Dendritic cell treated with granulocyte-macrophage colony-stimulating factor and Interleukin-4, amounts not matched to agents 40 ng/mL and 50 ng/mL, for 4 days (primary cell): Measurements from ENCODE around the gene ARL5B.

ENCODE experiments used
- H3K27ac Mint-ChIP-seq: one replicate; pipeline ENCODE4 v1.8.0; 2022; ENCODE audit warnings: mild to moderate bottlenecking, mixed read lengths
- H3K27me3 Mint-ChIP-seq: one replicate; pipeline ENCODE4 v1.8.0; 2022; ENCODE audit warnings: mild to moderate bottlenecking, mixed read lengths
- H3K36me3 Mint-ChIP-seq: one replicate; pipeline ENCODE4 v1.8.0; 2022; ENCODE audit warnings: low read depth, mixed read lengths
- H3K4me1 Mint-ChIP-seq: one replicate; pipeline ENCODE4 v1.8.0; 2022; ENCODE audit warnings: low read depth, mixed read lengths
- H3K4me3 Mint-ChIP-seq: one replicate; pipeline ENCODE4 v1.8.0; 2022; ENCODE audit warnings: mild to moderate bottlenecking, moderate library complexity, mixed read lengths
- H3K9me3 Mint-ChIP-seq: one replicate; pipeline ENCODE4 v1.8.0; 2022; ENCODE audit warnings: mixed read lengths
- intact Hi-C: fragments of 100-400 bp; cut with micrococcal nuclease; formaldehyde crosslinking; loops from one replicate; pipeline ENCODE4 v1.15.0; 2022

Gene ARL5B

DNA sequence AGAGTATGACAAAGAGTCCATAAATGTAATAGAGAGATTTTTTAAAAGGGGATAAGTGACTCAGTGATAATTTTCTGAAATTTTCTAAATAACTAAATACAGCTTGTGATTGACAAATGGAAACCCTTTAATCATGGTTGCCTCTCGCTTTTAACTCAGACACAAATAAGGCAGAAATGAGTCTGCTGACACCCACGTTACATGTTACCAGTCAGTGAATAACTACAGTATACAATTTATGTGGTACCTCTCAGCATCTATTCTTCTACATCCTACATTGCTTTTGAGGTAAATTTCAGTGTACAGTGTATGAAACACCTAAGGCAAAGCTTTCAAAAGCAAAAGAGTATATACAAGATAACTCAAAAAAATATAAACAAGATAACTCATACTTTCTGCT lies 12.1 kb upstream of the ARL5B start:
- no peaks in the 10 kb centered on the region for H3K27me3 Mint-ChIP-seq
- peaks cover 24% of the 10 kb centered on the region for H3K4me1 Mint-ChIP-seq
- no peak overlapping the region for H3K4me3 Mint-ChIP-seq
- no peak overlapping the region for H3K27ac Mint-ChIP-seq
- no peaks in the 10 kb centered on the region for H3K9me3 Mint-ChIP-seq
- intact Hi-C loops, result no loop called here
- peaks cover 16% of the 10 kb centered on the region for H3K36me3 Mint-ChIP-seq

DNA sequence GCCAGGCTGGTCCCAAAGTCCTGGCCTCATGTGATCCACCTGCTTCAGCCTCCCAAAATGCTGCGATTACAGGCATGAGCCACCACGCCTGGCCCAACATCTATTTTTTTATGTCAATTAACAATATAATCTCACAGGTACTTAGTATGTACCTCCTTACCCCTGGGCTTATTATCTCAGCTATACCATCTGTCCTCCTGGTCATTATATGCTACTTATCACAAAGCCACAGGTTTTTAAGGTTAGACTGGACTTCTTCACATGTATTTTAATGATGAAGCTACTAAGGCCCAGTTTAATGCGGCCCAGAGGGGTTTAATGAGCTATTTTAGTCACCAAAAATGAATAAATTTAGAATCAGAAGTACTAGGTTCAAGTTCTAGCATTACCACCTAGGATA lies 11.3 kb upstream of the ARL5B start:
- Mint-ChIP-seq H3K4me3 (no peak overlapping the region), H3K9me3 (no peaks in the 10 kb centered on the region), H3K27me3 (no peaks in the 10 kb centered on the region), H3K27ac (no peak overlapping the region), H3K36me3 (peaks cover 16% of the 10 kb centered on the region), H3K4me1 (peaks cover 28% of the 10 kb centered on the region)
- intact Hi-C loops, result no loop called here

DNA sequence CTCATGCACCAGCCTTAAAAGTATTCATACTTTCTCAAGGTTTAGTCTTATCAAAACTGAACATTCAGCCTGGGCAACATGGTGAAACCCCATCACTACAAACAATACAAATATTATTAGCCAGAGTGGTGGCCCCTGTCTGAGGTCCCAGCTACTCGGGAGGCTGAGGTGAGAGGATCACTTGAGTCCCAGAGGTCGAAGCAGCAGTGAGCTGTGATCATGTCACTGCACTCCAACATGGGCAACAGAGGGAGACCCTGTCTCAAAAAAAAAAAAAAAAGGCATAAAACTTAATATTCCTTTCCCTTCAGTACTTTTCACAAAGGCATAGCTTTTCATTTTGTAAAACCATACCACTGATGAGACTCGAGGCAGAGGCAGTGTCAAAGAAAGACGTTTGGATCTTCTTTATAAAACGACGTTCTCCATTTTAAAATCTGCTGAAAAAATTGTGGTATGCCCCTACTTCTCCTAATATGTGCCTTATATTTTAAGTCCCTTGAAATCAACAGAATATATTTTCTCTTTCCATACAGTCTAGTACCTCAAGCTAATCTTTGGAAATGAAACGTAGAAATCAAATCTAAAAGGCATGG lies 9.8 kb upstream of the ARL5B start:
- intact Hi-C loops, result no loop called here
- peaks cover 28% of the 10 kb centered on the region for H3K4me1 Mint-ChIP-seq
- no peak overlapping the region for H3K4me3 Mint-ChIP-seq
- no peaks in the 10 kb centered on the region for H3K27me3 Mint-ChIP-seq
- H3K36me3 Mint-ChIP-seq, result peaks cover 9% of the 10 kb centered on the region
- no peaks in the 10 kb centered on the region for H3K9me3 Mint-ChIP-seq
- no peak overlapping the region for H3K27ac Mint-ChIP-seq

DNA sequence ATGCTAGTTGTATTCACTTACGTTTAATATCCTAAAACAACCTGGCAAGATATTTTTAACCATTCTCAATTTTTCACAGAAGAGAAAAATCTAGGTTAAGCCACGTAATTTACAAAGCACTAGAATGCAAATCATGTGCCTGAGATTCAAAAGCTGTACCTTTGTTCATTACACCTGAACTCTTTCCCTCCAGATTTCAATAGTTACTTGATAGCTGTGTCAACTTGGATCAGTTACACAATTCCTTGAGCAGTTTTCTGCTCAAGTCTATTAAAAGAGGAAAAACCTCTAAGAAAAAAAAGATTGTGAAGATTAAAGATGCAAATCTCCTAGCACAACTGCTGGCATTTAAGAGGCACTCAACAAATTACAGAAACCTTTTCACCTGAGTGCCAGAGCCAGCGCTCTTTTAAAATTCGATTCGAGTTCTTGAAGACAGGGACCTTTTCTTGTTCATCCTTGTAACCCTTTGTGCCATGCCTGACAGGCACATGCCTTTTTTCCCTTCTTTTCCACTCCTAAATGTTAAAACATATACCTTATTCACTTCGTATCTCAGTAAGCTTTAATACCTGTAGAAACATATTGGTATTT lies 8.7 kb upstream of the ARL5B start:
- Mint-ChIP-seq H3K27me3 (no peaks in the 10 kb centered on the region), H3K4me1 (peaks cover 28% of the 10 kb centered on the region), H3K36me3 (peaks cover 9% of the 10 kb centered on the region), H3K27ac (peak overlapping the region; percentile 92), H3K4me3 (peak overlapping the region; percentile 86), H3K9me3 (no peaks in the 10 kb centered on the region)
- intact Hi-C loops, result loop anchor here (10.0 kb wide), 1 partner anchor 1836 kb away; the partner anchor contains the start of gene RSU1

DNA sequence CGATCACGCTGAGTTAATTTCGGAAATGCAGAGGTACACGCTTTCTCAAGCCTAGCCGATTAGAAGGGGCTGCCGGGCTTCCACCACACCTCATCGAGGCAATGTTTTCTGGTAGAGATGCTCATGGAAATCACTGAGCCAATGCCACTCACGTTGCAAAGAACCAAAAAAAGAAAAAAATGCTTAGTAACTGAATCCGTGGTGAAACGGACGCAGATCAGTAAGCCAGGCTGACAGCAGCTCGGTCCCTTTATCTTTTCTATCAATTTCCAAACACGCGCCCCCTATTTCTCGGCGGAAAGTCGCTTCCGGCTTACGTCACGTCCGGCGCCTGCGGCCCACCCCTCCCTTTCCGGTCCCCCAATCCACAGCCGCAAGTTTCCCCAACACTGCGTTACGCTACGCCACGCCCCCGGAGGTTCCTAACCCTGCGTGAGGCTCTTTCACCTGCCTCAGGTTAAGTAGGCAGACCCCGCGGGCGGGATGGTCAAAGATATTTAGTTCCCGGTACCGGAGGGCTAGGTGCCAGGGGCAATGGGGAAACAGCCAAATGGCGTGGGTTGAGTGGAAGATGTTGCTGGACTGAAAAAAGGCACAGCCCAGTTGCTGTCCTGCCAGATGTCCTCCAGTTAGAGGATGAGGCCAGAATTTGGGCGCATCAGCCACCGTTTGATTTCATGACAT lies 7.8 kb upstream of the ARL5B start, which contains the start of gene NSUN6:
Gene NSUN6 (minus strand): TSS at position 264 of the 684 bp plus-strand sequence. CDS start 384 bp downstream, outside the sequence.
- peaks cover 9% of the 10 kb centered on the region for H3K36me3 Mint-ChIP-seq
- H3K9me3 Mint-ChIP-seq, result no peaks in the 10 kb centered on the region
- no peaks in the 10 kb centered on the region for H3K27me3 Mint-ChIP-seq
- intact Hi-C loops, result loop anchor here (1.0 to 10.0 kb wide), 2 partner anchors 8 to 1837 kb away; partner anchors contain the start of genes ARL5B and RSU1
- H3K4me3 Mint-ChIP-seq, result peak within 1 kb of the TSS; percentile 86
- peaks cover 28% of the 10 kb centered on the region for H3K4me1 Mint-ChIP-seq
- H3K27ac Mint-ChIP-seq, result peak within 1 kb of the TSS; percentile 92

DNA sequence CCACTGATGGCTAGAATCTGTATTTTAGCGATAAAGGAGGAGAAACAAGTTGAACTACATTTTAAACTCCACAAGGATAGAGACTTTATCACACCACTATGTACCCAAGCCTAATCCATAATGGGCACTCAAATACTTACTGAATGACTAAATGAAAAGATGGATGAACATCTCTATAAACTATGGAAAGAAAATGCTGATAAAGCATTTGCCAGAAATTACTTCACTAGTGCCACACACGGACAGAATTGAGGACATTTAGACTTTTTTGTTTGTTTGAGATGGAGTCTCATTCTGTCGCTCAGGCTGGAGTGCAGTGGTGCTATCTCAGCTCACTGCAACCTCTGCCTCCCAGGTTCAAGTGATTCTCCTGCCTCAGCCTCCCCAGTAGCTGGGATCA lies 6.1 kb upstream of the ARL5B start:
- H3K36me3 Mint-ChIP-seq, result peaks cover 9% of the 10 kb centered on the region
- intact Hi-C loops, result loop anchor here (10.0 kb wide), 1 partner anchor 1838 kb away; the partner anchor contains the start of gene RSU1
- H3K9me3 Mint-ChIP-seq, result no peaks in the 10 kb centered on the region
- H3K27ac Mint-ChIP-seq, result no peak overlapping the region
- H3K27me3 Mint-ChIP-seq, result no peaks in the 10 kb centered on the region
- no peak overlapping the region for H3K4me3 Mint-ChIP-seq
- peaks cover 28% of the 10 kb centered on the region for H3K4me1 Mint-ChIP-seq

DNA sequence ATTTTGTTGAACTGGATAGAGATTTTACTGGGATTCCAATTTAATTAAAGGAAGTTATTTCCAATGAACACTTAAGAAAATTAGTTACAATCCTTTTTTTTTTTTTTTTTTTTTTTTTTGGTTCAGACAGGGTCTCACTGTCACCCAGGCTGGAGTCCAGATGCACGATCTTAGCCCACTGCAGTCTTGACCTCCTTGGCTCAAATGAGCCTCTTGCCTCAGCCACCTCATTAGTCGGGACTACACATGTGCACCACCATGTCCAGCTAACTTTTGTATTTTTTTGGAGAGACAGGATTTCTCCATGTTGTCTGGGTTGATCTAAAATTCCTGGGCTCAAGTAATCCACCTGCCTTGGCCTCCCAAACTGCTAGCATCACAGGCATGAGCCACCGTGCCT lies 2.5 kb upstream of the ARL5B start:
- intact Hi-C loops, result loop anchor here (5.0 to 10.0 kb wide), 2 partner anchors 34 to 1842 kb away; partner anchors contain the start of gene RSU1
- Mint-ChIP-seq H3K36me3 (peaks cover 15% of the 10 kb centered on the region), H3K27ac (no peak overlapping the region), H3K9me3 (no peaks in the 10 kb centered on the region), H3K4me3 (no peak overlapping the region), H3K27me3 (no peaks in the 10 kb centered on the region), H3K4me1 (peaks cover 17% of the 10 kb centered on the region)

DNA sequence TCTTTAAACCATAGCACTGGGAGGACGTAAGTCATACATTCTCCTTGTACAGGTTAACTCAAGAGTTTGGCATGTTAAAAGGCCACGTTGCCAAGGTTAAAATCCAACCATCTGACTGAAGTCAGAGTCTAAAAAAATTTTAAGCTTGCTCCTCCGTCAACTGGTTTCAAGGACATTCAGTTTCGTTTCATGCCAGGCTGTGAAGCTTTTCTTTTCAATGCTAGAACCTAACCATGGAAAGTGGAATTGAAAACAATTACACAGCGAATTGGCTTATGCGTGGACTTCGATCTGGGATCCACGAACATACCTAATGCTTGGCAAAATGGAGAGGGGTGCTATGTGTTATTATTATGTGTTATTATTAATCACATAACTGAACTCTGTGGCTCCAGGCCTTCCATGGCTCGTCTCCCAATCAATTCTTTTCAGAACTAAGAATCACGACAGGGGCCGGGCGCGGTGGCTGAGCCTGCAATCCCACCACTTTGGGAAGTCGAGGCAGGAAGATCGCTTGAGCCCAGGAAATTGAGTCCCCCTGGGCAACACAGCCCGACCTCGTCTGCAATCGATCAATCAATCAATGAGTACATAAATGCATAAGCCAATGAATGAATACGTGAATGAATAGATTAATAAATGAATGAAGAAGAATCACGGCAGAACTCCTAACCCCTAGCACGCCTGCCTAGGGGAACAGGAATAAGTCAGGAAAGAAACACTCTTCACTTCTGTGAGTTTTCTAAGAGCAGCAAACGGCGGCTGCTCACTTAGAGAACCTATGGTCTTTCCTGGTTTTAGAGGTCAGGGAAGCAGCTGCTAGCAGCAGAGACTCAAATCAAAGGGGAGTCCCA lies 733 bp upstream of the ARL5B start:
- Mint-ChIP-seq H3K27me3 (no peaks in the 10 kb centered on the region), H3K4me1 (peaks cover 18% of the 10 kb centered on the region), H3K36me3 (peaks cover 14% of the 10 kb centered on the region), H3K27ac (peak overlapping the region; percentile 81), H3K9me3 (no peaks in the 10 kb centered on the region), H3K4me3 (peak overlapping the region; percentile 82)
- intact Hi-C loops, result loop anchor here (1.0 to 10.0 kb wide), 3 partner anchors 7 to 1844 kb away; partner anchors contain the start of genes NSUN6 and RSU1

DNA sequence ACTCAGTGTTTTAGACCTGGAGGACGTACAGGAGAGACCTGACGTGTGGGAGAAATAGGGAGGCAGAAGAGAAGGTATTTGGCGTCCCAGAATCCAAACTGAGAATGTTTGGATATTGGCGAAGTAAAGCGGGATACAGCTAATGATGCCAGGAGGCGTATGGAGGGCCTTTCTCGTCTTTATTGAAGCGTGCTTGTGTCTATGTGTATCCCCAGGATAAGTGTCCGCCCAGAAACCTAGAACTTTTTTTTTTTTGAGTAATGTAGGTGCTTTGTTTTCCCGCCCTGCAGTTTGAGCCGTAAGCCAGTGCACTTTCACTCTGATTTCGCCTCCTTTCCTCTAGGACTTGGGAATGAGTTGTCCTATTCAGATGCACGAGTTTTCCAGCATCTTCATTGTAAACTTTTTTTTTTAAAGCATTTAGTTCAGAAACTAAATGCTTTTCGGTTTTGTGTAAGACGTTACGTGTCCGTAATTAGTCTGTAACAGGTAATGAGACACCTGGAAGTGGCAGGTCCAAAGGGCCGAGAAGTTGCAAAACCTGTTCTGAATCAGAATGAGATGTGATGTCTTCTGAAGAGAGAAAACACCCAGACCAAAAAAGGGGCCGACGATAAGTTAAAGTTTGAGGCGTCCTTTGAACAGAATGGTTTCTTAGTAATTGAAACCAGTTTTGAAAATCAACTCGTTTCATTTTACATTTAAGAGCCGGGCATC lies 746 bp downstream of the ARL5B start:
- intact Hi-C loops, result loop anchor here (1.0 to 10.0 kb wide), 3 partner anchors 9 to 1845 kb away; partner anchors contain the start of genes NSUN6 and RSU1
- Mint-ChIP-seq H3K27ac (peak overlapping the region; percentile 81), H3K36me3 (peaks cover 14% of the 10 kb centered on the region), H3K4me3 (peak overlapping the region; percentile 82), H3K4me1 (peaks cover 20% of the 10 kb centered on the region), H3K27me3 (no peaks in the 10 kb centered on the region), H3K9me3 (no peaks in the 10 kb centered on the region)

DNA sequence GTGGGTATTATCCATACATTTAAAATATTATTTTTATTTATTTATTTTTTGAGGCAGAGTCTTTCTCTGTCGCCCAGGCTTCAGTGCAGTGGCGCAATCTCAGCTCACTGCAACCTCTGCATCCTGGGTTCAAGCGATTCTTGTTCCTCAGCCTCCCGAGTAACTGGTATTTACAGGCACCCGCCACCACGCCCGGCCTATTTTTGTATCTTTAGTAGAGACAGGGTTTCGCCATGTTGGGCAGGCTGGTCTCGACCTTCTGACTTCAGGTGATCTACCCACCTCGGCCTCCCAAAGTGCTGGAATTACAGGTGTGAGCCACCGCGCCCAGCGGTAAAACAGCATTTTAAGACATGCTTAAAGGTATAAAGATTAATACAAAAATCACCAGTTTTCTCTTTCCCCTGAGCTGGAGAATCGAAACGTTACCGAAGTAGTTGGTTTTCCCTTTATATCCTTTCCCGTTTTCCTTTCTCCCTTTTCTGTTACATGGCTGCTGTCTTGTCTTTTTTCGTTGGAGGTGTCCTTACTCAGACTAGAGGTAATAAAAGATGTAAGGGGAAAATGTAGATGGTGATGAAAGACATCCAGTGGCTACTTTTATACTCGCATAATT lies 1.7 kb downstream of the ARL5B start:
- Mint-ChIP-seq H3K27me3 (no peaks in the 10 kb centered on the region), H3K36me3 (peaks cover 14% of the 10 kb centered on the region), H3K9me3 (no peaks in the 10 kb centered on the region), H3K4me1 (peaks cover 29% of the 10 kb centered on the region), H3K4me3 (no peak overlapping the region), H3K27ac (no peak overlapping the region)
- intact Hi-C loops, result no loop called here

DNA sequence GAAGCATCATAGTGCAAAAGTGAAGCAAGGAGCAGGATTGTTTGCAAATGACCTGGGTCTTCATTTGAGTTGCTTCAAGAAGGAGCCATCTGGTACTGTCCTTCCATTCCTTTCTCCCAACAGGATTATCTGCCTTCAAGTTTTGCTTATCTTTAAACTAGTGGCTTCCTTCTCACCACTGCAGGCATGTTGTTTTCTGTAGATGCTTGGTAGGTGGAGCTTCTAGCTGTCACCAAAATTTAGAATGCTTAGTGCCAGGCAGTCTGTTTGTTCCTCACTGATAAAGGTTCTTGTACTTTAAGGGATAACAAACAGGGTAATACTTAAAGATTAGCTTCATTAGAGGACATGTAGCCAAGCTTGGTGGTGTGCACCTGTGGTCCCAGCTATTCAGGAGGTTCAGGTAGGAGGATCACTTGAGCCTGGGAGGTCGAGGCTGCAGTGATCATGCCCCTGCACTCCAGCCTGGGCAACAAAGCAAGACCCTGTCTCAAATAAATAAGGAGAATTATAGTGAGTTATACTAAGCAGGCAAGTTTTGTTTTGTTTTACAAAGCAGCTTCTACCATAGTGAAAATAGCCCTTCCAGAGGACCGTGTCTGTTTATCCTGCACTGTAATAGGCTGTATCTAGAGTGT lies 5.7 kb downstream of the ARL5B start:
- Mint-ChIP-seq H3K27ac (no peak overlapping the region), H3K4me3 (no peak overlapping the region), H3K36me3 (peaks cover 17% of the 10 kb centered on the region), H3K4me1 (peaks cover 30% of the 10 kb centered on the region), H3K27me3 (no peaks in the 10 kb centered on the region), H3K9me3 (no peaks in the 10 kb centered on the region)
- intact Hi-C loops, result no loop called here

DNA sequence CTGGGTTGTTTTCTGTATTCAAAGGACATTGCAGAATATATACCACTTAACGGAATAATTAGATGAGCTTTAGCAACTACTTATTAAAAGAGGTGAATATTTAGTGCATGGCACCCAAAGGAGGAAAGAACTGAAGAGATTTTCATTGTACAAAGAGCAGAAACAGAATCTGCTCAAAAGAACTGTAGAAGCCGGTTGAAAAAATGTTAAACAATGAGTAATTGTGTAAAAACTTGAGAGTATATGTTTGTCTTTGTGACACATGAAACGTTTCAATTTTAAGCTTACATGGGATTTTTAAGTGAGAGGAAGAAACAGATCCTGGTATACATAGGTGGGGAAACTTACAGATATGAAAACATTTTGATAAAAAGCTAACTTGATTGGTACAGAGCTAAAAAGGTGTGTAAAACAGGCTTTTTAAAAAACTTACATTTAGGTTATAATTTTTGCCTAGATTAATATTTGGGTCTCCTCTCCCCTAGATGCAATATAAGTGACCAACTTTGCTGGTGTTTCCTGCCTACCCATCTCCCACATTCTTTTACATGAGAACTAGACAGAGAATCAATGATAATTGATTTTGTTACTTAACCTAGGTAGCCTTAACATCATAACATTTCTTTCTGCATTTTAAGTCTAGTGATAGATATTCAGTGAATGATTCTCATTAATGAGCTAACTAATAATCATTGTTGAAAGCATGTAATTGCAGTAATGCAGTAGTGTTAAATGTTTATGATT lies 6.8 kb downstream of the ARL5B start:
- Mint-ChIP-seq H3K4me3 (no peak overlapping the region), H3K27ac (no peak overlapping the region), H3K4me1 (peaks cover 28% of the 10 kb centered on the region), H3K36me3 (peaks cover 26% of the 10 kb centered on the region), H3K27me3 (no peaks in the 10 kb centered on the region), H3K9me3 (no peaks in the 10 kb centered on the region)
- intact Hi-C loops, result no loop called here
